GM12875 (cell line): ENCODE measurements around the gene LRP1B.

Experiments
- H3K4me3 ChIP-seq: one replicate; pipeline ENCODE4 v1.5.1; 2011; ENCODE audit warnings: low read depth, low read length, control low read depth
- TF ChIP-seq, protein P1 (sequence below): IDR thresholded peaks from 2 replicates; pipeline ENCODE4 v1.5.1; 2011; ENCODE audit warnings: low read depth, mild to moderate bottlenecking, control low read depth, inconsistent platforms, low read length, moderate library complexity, borderline replicate concordance; ENCODE audit not compliant: insufficient read depth

Gene LRP1B

DNA sequence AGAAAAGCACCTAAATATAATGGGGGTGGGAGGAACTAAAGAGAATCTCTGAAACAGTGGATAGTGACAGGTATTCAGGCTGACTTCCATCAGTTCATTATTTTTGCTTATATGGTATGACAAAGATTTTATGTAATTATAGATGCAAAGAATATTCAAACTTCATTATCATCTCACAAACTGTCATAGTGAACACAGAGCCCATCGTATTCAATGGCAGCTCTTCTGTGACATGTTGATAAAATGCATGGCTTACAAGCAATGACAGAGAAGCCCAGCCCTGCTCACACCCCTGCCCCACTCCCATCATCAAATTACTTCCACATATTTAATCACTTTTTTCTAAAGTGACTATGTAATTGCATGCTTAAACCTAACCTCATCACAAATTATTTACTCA, 904.3 kb downstream of the LRP1B start:
- TF ChIP-seq, protein P1, sequence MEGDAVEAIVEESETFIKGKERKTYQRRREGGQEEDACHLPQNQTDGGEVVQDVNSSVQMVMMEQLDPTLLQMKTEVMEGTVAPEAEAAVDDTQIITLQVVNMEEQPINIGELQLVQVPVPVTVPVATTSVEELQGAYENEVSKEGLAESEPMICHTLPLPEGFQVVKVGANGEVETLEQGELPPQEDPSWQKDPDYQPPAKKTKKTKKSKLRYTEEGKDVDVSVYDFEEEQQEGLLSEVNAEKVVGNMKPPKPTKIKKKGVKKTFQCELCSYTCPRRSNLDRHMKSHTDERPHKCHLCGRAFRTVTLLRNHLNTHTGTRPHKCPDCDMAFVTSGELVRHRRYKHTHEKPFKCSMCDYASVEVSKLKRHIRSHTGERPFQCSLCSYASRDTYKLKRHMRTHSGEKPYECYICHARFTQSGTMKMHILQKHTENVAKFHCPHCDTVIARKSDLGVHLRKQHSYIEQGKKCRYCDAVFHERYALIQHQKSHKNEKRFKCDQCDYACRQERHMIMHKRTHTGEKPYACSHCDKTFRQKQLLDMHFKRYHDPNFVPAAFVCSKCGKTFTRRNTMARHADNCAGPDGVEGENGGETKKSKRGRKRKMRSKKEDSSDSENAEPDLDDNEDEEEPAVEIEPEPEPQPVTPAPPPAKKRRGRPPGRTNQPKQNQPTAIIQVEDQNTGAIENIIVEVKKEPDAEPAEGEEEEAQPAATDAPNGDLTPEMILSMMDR: no peak
- no peak overlapping the region for H3K4me3 ChIP-seq

DNA sequence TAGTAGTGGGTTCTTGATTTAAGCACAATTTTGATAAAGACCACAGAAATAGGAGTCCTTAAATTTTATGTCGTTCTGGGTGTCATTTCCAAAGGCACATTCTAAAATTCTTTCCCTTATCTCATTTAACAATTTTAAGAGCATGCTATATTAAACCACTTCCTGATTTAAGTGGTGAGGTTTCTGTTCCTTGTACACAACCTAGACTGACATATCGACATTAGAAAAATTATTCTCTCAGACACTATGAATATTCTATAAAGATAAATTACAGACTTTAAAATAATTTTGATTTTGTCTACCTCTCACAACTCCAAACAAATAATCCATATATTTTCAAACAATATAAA, 923.8 kb downstream of the LRP1B start:
- TF ChIP-seq, protein P1: no peak
- no peak overlapping the region for H3K4me3 ChIP-seq

DNA sequence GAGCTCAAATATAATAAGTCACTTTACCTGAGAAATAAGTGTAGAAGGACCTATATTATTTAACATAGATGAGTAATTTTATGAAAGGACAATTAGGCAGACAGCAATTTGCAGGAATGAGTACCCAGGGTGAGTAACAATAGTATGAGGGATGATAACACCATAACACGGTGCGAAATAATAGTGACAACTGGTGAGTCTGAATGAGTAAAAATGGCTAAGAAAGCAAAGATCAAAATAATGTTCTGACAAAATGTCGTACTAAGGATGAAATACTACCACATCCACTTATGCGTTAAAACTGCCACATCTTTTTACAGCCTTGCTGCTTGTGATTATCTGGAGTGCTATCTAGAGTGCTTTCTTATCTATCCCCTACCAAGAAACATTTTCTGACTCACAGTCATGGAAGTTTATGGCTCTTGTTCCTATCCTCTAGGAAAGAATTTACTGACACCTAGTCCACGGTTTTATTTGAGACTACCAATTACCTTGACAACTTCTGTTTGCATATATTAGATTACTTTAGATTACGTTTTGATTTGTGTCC, 929.7 kb downstream of the LRP1B start:
- TF ChIP-seq, protein P1: no peak
- no peak overlapping the region for H3K4me3 ChIP-seq

DNA sequence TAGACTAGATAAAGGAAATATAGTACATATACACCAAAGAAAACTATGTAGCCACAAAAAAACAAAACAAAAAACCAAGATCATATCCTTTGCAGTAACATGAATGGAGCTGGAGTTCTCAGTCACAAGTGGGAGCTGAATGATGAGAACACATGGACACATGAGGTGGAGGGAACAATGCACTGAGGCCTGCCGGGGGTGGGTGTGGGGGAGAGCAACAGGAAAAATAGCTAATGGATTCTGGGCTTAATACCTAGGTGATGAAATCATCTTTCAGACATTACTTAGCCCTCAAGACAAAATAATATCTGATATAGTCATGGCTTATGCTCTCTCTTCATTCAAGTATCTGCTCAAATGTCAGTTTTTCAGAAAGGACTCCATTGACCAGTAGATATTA, 930.6 kb downstream of the LRP1B start:
- TF ChIP-seq, protein P1: no peak
- no peak overlapping the region for H3K4me3 ChIP-seq

DNA sequence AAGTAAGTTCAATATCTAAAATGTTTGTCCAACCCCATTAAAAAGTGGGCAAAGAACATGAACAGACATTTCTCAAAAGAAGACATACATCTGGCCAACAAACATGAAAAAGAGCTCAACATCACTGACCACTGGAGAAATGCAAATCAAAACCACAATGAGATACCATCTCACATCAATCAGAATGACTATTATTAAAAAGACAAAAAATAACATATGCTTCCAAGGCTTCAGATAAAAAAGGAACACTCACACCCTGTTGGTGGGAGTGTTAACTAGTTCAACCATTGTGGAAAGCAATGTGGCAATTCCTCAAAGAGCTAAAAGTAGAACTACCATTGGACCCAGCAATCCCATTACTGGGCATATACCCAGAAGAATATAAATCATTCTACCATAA, 931.1 kb downstream of the LRP1B start:
- H3K4me3 ChIP-seq: no peak overlapping the region
- TF ChIP-seq, protein P1: no peak

DNA sequence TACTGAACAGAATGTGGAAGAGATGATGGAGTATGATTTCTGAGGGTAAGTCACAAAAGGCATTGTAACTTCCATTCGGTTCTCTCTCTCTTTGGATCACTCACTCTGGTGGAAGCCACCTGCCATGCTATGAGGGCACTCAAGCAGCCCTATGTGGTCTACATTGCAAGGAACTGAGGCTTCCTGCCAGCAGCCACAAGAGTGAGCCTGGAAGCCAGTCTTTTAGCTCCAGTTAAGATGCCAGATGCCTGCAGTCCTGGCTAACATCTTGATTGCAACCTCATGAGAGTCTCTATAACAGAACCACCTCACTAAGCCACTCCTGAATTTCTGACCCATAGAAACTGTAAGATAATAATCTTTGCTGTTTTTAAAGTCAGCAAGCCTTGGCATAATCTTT, 935.7 kb downstream of the LRP1B start:
- no peak overlapping the region for H3K4me3 ChIP-seq
- TF ChIP-seq, protein P1: no peak

DNA sequence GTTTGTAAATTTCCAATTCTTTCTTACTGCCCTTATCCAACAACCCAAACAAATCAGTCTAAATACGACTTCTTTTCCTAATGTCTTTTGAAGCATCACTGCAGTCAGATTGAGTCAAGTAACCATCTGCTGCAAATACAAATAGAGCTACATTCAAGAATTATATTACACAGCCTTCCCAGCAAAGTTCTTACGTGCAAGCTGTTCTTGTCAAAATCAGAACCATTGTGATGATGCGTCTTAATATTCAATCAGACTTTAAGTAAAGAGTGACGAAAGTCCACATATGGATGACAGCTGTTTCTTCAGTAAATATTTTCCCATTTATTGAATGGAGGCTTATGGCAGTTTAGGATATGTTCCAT, 943.8 kb downstream of the LRP1B start:
- TF ChIP-seq, protein P1: no peak
- no peak overlapping the region for H3K4me3 ChIP-seq
